C4-2B (cell line): Measurements from ENCODE around the gene RAB43.

Experiments used
- CTCF ChIP-seq: fragments of 450-650 bp; conservative IDR thresholded peaks from 2 replicates; pipeline ENCODE4 v1.5.1; 2017; ENCODE audit warnings: mild to moderate bottlenecking
- ZFX ChIP-seq: fragments of 450-650 bp; IDR thresholded peaks from 2 replicates; pipeline ENCODE4 v1.6.1; 2017

DNA sequence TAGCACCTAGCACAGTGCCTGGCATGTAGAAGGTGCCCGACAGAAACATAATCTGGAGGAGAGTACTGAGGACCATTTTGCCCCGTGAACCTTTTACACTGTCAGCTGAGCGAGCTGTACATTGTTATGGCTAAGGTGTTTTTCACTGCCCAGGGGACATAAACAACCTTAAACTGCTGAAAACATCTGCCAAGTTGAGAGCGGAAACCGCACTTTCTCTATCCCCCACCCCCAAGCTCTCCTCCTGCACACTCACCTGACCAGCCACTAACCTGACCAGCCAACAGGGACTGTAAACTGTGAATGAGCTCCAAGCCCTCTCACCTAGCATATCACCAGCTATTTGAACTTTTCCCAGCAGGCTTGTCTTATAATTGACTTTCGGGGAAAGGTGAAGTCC lies 17.6 kb downstream of the RAB43 start:
- TF ChIP-seq CTCF (no peak), ZFX (no peak)
